ENCODE results near the gene FBXO31.

- TF ChIP-seq CTCF (IDR thresholded peaks at IDR 0.05) (no peak), EZH2 (IDR thresholded peaks at IDR 0.05; ENCODE audit: borderline replicate concordance, insufficient read depth, low read depth, low read length, poor library complexity, severe bottlenecking) (no peak)
Observed at GRCh38 chr16:87361916-87362619, 21.5 kb downstream of the FBXO31 start.
